ENCODE measurements around the gene ABCB11.
"Not testable (repeated sequence)": the region's sequence is repeated elsewhere in the genome, so short reads cannot be mapped to it uniquely, and the experiment has no call there.

The ABCB11 gene

DNA sequence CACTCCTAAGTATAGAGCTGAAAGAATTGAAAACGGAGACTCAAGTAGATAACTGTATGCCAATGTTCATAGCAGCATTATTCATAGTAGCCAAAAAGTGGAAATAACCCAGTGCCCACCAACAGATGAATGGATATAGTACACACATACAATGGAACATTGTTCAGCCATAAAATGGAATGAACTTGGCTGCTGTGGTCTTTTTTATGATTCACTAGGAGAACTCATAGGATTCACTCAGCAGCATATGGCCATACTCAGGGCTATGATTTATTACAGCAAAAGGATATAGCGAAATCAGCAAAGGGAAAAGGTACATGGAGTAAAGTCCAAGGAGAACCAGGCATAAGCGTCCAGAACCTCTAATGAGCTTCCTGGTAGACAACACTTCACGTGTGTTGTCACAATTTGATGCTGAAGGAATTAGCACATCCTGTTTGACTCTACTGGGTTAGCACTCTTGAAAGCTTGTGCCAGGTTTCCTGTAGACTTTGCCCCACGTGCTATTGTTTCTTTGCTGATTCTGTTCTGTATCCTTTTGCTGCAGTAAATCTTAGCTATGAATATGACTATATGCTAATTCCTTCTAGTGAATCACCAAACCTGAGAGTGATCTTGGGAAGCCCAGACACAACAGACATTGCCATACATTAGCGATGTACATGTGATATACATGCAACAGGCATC lies 156.6 kb downstream of the ABCB11 start:
- DNase-seq = no peak

DNA sequence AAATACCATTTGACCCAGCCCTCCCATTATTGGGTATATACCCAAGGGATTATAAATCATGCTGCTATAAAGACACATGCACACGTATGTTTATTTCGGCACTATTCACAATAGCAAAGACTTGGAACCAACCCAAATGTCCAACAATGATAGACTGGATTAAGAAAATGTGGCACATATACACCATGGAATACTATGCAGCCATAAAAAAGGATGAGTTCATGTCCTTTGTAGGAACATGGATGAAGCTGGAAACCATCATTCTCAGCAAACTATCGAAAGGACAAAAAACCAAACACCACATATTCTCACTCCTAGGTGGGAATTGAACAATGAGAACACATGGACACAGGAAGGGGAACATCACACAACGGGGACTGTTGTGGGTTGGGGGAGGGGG lies 160.3 kb downstream of the ABCB11 start:
- DNase-seq = not testable (repeated sequence)

Data from eye (tissue), 1 donor.